ENCODE data around the gene CNTN4. TPM values are rescaled to one million over a fixed set of nuclear protein-coding genes. Genes with fewer than 3 reads are reported as not detected.

The CNTN4 gene
- total RNA-seq, 1 experiment from 2014 or later: 5.7 TPM

DNA sequence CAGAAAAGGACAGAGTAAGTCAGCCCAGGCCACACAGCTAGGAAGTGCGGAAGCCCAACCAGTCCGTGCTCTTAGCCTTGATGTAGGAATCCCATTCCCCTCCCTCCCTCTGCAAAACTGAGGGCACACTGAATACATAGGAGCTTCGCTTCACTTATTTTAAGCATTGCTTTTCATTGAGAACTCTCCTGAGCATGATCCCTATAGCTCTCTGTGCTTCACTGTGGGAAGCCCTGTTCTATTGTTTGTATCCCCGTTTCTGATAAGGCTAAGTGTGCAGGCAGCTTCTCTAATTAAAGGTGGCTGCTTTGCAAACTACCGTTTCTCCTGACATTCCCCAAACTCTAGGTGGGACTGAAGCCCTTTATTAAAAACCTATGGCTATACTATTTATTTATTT is 981.6 kb downstream of the CNTN4 start:
- Histone ChIP-seq H3K27me3 (replicated peaks; ENCODE audit: insufficient read depth, low read depth, low read length, poor library complexity) (no peaks in the 10 kb centered on the region), H3K4me1 (ENCODE audit: insufficient read depth, low read length, poor library complexity, severe bottlenecking) (no peaks in the 10 kb centered on the region), H3K9me3 (ENCODE audit: low read depth, low read length, poor library complexity, severe bottlenecking) (no peaks in the 10 kb centered on the region), H3K36me3 (ENCODE audit: insufficient read depth, low read length, poor library complexity, severe bottlenecking) (no peaks in the 10 kb centered on the region), H3K27ac (ENCODE audit: low read depth, low read length, poor library complexity, severe bottlenecking) (no peak overlapping the region), H3K4me3 (ENCODE audit: low read depth, low read length, poor library complexity, severe bottlenecking) (no peak overlapping the region)
- ChIA-PET CTCF (no interaction called here), POLR2A (ENCODE audit: low non-redundant PET) (no interaction called here)
- no TSS peak for BruUV-seq (replicated peaks)
- TF ChIP-seq EZH2 (IDR thresholded peaks at IDR 0.05; ENCODE audit: borderline replicate concordance, low read depth, low read length, poor library complexity, severe bottlenecking): no peak
- TF ChIP-seq, protein P1, sequence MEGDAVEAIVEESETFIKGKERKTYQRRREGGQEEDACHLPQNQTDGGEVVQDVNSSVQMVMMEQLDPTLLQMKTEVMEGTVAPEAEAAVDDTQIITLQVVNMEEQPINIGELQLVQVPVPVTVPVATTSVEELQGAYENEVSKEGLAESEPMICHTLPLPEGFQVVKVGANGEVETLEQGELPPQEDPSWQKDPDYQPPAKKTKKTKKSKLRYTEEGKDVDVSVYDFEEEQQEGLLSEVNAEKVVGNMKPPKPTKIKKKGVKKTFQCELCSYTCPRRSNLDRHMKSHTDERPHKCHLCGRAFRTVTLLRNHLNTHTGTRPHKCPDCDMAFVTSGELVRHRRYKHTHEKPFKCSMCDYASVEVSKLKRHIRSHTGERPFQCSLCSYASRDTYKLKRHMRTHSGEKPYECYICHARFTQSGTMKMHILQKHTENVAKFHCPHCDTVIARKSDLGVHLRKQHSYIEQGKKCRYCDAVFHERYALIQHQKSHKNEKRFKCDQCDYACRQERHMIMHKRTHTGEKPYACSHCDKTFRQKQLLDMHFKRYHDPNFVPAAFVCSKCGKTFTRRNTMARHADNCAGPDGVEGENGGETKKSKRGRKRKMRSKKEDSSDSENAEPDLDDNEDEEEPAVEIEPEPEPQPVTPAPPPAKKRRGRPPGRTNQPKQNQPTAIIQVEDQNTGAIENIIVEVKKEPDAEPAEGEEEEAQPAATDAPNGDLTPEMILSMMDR (conservative IDR thresholded peaks at IDR 0.05; ENCODE audit: low read depth, low read length): no peak
- DNase-seq (ENCODE audit: low spot score): no peak
- intact Hi-C loops (cut with micrococcal nuclease; ENCODE audit: unreplicated experiment): no loop called here

DNA sequence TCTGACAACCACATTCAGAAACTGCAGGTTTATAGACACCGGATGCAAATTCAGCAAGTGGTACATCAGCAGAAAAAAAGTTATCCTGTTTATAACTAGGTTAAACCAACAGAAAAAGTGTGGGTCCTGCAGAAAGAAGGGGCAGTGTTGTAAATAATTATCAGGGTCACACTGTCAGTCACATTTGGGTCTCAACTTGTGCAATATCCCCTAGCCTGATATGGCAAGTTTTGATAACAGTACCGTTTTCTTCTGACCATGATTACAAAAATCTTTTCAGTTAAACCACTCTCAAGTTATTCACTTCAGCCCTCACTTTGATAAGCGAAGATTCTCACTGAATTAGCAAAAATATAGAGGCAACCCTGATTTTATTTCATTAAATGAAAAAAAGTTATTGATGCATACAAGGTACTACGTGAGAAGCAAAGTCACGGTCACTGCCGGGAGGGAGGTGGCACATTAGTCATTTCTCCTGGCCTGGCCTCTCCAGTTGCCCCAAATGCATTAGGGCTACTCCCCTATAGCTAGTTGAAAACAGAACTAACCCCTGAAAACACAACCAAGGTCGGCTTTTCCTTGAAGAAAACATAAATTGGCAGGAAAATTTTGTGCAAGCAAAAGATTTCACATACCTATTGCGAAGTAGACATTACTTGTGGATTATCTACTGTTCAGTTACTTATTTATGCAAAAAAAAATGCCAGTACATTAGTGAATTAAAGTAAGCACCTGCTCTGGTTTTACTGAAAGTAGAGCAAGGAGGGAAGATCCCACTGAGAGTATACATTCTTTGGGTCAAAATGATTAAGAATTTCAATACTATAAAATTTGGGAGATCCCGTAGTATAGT is 982.9 kb downstream of the CNTN4 start:
- Histone ChIP-seq H3K36me3 (ENCODE audit: insufficient read depth, low read length, poor library complexity, severe bottlenecking) (no peaks in the 10 kb centered on the region), H3K9me3 (ENCODE audit: low read depth, low read length, poor library complexity, severe bottlenecking) (no peaks in the 10 kb centered on the region), H3K27ac (ENCODE audit: low read depth, low read length, poor library complexity, severe bottlenecking) (no peak overlapping the region), H3K4me3 (ENCODE audit: low read depth, low read length, poor library complexity, severe bottlenecking) (no peak overlapping the region), H3K4me1 (ENCODE audit: insufficient read depth, low read length, poor library complexity, severe bottlenecking) (no peaks in the 10 kb centered on the region), H3K27me3 (replicated peaks; ENCODE audit: insufficient read depth, low read depth, low read length, poor library complexity) (no peaks in the 10 kb centered on the region)
- no peak for DNase-seq (ENCODE audit: low spot score)
- ChIA-PET CTCF (no interaction called here), POLR2A (ENCODE audit: low non-redundant PET) (interaction anchor here (0.6 kb wide), 1 partner anchor 39 kb away, joined by 4 read pairs; no protein-coding TSS in a partner anchor)
- TF ChIP-seq, protein P1 (conservative IDR thresholded peaks at IDR 0.05; ENCODE audit: low read depth, low read length): no peak
- TF ChIP-seq EZH2 (IDR thresholded peaks at IDR 0.05; ENCODE audit: borderline replicate concordance, low read depth, low read length, poor library complexity, severe bottlenecking): no peak
- no TSS peak for BruUV-seq (replicated peaks)
- intact Hi-C loops (cut with micrococcal nuclease; ENCODE audit: unreplicated experiment): no loop called here

DNA sequence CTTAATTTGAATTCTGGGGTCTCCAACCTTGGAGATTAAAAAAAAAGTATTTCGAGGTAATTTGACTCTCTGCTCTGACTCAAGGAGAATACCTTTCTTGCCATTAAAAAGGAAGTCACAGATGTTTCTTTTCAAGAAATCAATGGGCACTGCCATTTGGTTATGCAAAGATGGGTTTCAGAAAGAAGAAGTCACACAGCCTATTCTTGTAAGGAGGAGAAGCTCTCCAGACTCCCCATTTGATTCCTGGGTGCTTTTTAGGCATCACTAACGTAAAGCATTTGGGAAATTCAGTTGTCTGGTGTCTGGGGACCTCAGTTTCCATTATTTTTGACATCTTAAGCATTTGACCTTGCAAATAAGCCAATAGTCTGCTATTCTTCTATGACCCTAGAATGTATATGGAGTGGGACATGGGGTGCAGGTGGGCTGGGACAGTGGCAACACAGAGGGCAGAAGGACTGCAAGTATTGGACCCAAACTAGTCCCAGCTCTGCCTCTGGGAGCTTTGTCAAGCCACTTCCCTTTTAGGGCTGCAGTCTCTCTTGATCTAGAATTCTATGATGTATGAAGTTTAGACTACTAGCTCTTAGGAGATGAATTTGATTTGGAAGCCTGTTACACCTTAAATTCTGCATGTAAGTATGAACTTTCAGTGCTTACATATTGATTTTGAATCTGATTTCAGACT is 983.7 kb downstream of the CNTN4 start:
- H3K27ac ChIP-seq (ENCODE audit: low read depth, low read length, poor library complexity, severe bottlenecking): no peak overlapping the region
- TF ChIP-seq, protein P1 (conservative IDR thresholded peaks at IDR 0.05; ENCODE audit: low read depth, low read length): no peak
- TF ChIP-seq EZH2 (IDR thresholded peaks at IDR 0.05; ENCODE audit: borderline replicate concordance, low read depth, low read length, poor library complexity, severe bottlenecking): no peak
- DNase-seq (ENCODE audit: low spot score): no peak
- POLR2A ChIA-PET (ENCODE audit: low non-redundant PET): no interaction called here
- H3K9me3 ChIP-seq (ENCODE audit: low read depth, low read length, poor library complexity, severe bottlenecking): no peaks in the 10 kb centered on the region
- no peaks in the 10 kb centered on the region for H3K4me1 ChIP-seq (ENCODE audit: insufficient read depth, low read length, poor library complexity, severe bottlenecking)
- H3K27me3 ChIP-seq (replicated peaks; ENCODE audit: insufficient read depth, low read depth, low read length, poor library complexity): no peaks in the 10 kb centered on the region
- no peak overlapping the region for H3K4me3 ChIP-seq (ENCODE audit: low read depth, low read length, poor library complexity, severe bottlenecking)
- H3K36me3 ChIP-seq (ENCODE audit: insufficient read depth, low read length, poor library complexity, severe bottlenecking): no peaks in the 10 kb centered on the region
- CTCF ChIA-PET: no interaction called here
- BruUV-seq (replicated peaks): no TSS peak
- intact Hi-C loops (cut with micrococcal nuclease; ENCODE audit: unreplicated experiment): no loop called here

Measured in A673 (cell line).